ENCODE results near the gene CD160. TPM values are rescaled to one million over a fixed set of nuclear protein-coding genes. Genes with fewer than 3 reads are reported as not detected.

Gene CD160, protein sequence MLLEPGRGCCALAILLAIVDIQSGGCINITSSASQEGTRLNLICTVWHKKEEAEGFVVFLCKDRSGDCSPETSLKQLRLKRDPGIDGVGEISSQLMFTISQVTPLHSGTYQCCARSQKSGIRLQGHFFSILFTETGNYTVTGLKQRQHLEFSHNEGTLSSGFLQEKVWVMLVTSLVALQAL
- not detected in 2 replicates for total RNA-seq

DNA sequence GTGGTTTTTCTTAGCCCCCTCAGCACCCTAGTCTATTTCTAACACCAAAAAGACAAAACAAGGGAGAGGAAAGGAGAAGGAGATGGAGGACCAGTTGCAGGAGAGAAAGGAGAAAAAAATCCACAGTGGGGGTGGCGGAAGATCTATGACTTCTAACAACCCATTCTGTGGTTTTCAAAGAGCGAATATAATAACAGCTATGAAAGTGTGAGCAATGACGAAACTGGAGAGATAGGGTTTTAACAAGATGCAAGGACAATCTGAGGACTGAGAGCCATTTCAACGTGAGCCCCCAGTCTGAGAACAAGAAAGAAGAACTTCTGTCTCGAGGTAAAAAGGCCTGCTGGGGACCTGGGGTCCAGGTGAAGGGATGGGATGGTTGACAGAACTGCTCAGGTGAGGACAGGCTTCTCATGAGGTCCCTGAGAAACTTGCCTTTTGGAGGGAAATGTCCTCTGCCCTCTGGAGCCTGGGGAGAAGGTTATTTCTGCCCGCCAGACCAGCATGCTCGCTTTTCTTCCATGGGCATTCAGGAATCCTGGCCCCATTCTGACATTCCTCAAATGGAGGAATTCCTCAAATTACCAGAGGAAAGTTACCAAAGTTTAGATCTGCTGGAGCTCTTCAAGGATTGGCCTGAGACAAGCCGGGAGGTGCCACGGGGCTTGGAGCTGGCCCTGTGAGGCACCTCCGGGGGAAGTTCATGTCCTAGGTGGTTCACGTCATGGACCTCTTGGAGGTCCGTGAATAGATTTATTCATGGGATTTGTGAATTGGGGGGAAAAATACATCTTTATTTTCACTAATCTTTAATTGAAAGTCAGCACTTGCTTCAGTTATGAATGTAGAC lies at the start of gene CD160:
Gene CD160 (plus strand): TSS at position 270 of the 850 bp plus-strand sequence. CDS start 8,829 bp downstream, outside the sequence.

DNA sequence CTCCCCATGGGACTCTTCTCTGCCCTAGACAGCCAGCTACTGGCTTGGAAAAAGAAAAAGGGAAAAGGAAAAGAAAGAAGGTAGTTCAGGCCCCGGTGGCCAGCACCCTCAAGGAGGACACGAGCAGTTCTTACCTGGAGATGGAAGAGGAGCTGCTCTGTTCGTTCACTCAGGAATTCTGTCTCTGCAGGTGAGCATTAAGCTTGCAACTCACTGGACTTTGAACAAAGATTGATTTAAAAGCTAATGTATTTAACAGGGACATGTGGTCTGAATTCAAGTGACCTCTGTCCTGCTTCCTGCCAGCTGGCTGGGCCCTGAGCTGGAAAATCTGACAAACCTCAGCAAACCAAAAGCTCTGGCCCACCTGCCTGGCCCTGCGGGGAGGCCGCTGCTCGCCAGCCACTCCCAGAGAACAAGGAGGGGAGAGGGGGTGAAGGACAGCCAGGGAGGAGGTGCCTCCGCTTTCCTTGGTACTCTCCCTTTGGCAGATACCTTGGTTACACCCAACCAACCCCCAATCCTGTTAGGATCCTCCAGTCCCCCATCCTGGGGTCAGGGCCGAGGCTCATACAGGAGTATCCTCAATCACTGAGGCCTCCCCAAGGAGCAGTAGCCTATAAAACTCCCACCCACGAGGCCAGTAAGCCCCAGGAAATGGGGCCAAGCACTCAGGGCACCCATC lies 12.0 kb upstream of the CD160 start, which contains the start of gene PDZK1:
Gene PDZK1 (minus strand): TSS at position 186 of the 685 bp plus-strand sequence. CDS start 19,347 bp downstream, outside the sequence.

Other genes with a start within 250 kb of the CD160 start
- gene GPR89A, start 111.5 kb upstream of the CD160 start, total RNA-seq, result 23.4 and 38.0 TPM in 2 replicates
- gene PDZK1, start 12.1 kb upstream of the CD160 start, total RNA-seq, result not detected in 2 replicates
- gene RNF115, start 104.6 kb downstream of the CD160 start, total RNA-seq, result 10.4 and 12.3 TPM in 2 replicates
- gene POLR3C, start 104.7 kb downstream of the CD160 start, total RNA-seq, result 27.9 and 33.9 TPM in 2 replicates
- 2.1 and 2.9 TPM in 2 replicates for gene NUDT17, start 126.1 kb downstream of the CD160 start, total RNA-seq
- 4.1 and 4.2 TPM in 2 replicates for gene PIAS3, start 139.6 kb downstream of the CD160 start, total RNA-seq
- gene ANKRD35, start 166.4 kb downstream of the CD160 start, total RNA-seq, result 0.32 and 0.46 TPM in 2 replicates
- 7.8 and 10.7 TPM in 2 replicates for gene ITGA10, start 190.6 kb downstream of the CD160 start, total RNA-seq
- 27.3 and 40.1 TPM in 2 replicates for gene PEX11B, start 199.2 kb downstream of the CD160 start, total RNA-seq
- 222 and 239 TPM in 2 replicates for gene RBM8A, start 208.0 kb downstream of the CD160 start, total RNA-seq
- 17.3 and 20.1 TPM in 2 replicates for gene LIX1L, start 238.5 kb downstream of the CD160 start, total RNA-seq
- gene ANKRD34A, start 245.1 kb downstream of the CD160 start, total RNA-seq, result 0.15 and 0.32 TPM in 2 replicates
- gene POLR3GL, start 245.2 kb downstream of the CD160 start, total RNA-seq, result 12.3 and 18.8 TPM in 2 replicates